ENCODE results near the gene SMAD7.

Gene SMAD7

GRCh38 chr18:48920408-48921038, 30.2 kb downstream of the SMAD7 start:
- in situ Hi-C loops (cut with HindIII; ENCODE audit: low sequenced_read_pairs): loop anchor here (5.0 to 10.0 kb wide), 2 partner anchors 77 to 226 kb away; no protein-coding TSS in a partner anchor

- in situ Hi-C loops (cut with HindIII; ENCODE audit: low sequenced_read_pairs): no loop called here
Observed at GRCh38 chr18:48919547-48919946, 31.2 kb downstream of the SMAD7 start.

GRCh38 chr18:48918660-48919456, 31.9 kb downstream of the SMAD7 start:
- in situ Hi-C loops (cut with HindIII; ENCODE audit: low sequenced_read_pairs): no loop called here

- in situ Hi-C loops (cut with HindIII; ENCODE audit: low sequenced_read_pairs): no loop called here
Observed at GRCh38 chr18:48917579-48918517, 32.9 kb downstream of the SMAD7 start.

- in situ Hi-C loops (cut with HindIII; ENCODE audit: low sequenced_read_pairs): no loop called here
Observed at GRCh38 chr18:48915626-48916425, 34.9 kb downstream of the SMAD7 start.

- in situ Hi-C loops (cut with HindIII; ENCODE audit: low sequenced_read_pairs): no loop called here
Observed at GRCh38 chr18:48914581-48915251, 36.0 kb downstream of the SMAD7 start.

GRCh38 chr18:48913775-48914174, 37.0 kb downstream of the SMAD7 start:
- in situ Hi-C loops (cut with HindIII; ENCODE audit: low sequenced_read_pairs): no loop called here

GRCh38 chr18:48913201-48913600, 37.6 kb downstream of the SMAD7 start:
- in situ Hi-C loops (cut with HindIII; ENCODE audit: low sequenced_read_pairs): no loop called here

GRCh38 chr18:48910972-48911545, 39.7 kb downstream of the SMAD7 start:
- in situ Hi-C loops (cut with HindIII; ENCODE audit: low sequenced_read_pairs): no loop called here

GRCh38 chr18:48909721-48910120, 41.0 kb downstream of the SMAD7 start:
- in situ Hi-C loops (cut with HindIII; ENCODE audit: low sequenced_read_pairs): no loop called here

- in situ Hi-C loops (cut with HindIII; ENCODE audit: low sequenced_read_pairs): no loop called here
Observed at GRCh38 chr18:48908916-48909315, 41.8 kb downstream of the SMAD7 start.

- in situ Hi-C loops (cut with HindIII; ENCODE audit: low sequenced_read_pairs): no loop called here
Observed at GRCh38 chr18:48905513-48905912, 45.3 kb downstream of the SMAD7 start.

GRCh38 chr18:48904847-48905394, 45.8 kb downstream of the SMAD7 start:
- in situ Hi-C loops (cut with HindIII; ENCODE audit: low sequenced_read_pairs): no loop called here

- in situ Hi-C loops (cut with HindIII; ENCODE audit: low sequenced_read_pairs): no loop called here
Observed at GRCh38 chr18:48904091-48904490, 46.7 kb downstream of the SMAD7 start.

GRCh38 chr18:48902856-48903601, 47.7 kb downstream of the SMAD7 start:
- in situ Hi-C loops (cut with HindIII; ENCODE audit: low sequenced_read_pairs): no loop called here

GRCh38 chr18:48902023-48902855, 48.5 kb downstream of the SMAD7 start:
- in situ Hi-C loops (cut with HindIII; ENCODE audit: low sequenced_read_pairs): no loop called here

GRCh38 chr18:48901145-48902022, 49.4 kb downstream of the SMAD7 start:
- in situ Hi-C loops (cut with HindIII; ENCODE audit: low sequenced_read_pairs): no loop called here
